Measurements from ENCODE around the gene RNF150.

- TF ChIP-seq, protein P1, sequence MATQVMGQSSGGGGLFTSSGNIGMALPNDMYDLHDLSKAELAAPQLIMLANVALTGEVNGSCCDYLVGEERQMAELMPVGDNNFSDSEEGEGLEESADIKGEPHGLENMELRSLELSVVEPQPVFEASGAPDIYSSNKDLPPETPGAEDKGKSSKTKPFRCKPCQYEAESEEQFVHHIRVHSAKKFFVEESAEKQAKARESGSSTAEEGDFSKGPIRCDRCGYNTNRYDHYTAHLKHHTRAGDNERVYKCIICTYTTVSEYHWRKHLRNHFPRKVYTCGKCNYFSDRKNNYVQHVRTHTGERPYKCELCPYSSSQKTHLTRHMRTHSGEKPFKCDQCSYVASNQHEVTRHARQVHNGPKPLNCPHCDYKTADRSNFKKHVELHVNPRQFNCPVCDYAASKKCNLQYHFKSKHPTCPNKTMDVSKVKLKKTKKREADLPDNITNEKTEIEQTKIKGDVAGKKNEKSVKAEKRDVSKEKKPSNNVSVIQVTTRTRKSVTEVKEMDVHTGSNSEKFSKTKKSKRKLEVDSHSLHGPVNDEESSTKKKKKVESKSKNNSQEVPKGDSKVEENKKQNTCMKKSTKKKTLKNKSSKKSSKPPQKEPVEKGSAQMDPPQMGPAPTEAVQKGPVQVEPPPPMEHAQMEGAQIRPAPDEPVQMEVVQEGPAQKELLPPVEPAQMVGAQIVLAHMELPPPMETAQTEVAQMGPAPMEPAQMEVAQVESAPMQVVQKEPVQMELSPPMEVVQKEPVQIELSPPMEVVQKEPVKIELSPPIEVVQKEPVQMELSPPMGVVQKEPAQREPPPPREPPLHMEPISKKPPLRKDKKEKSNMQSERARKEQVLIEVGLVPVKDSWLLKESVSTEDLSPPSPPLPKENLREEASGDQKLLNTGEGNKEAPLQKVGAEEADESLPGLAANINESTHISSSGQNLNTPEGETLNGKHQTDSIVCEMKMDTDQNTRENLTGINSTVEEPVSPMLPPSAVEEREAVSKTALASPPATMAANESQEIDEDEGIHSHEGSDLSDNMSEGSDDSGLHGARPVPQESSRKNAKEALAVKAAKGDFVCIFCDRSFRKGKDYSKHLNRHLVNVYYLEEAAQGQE (tag by site-specific recombination; IDR thresholded peaks at IDR 0.05): no peak
- TF ChIP-seq ZFP69B (tag by site-specific recombination; IDR thresholded peaks at IDR 0.05) (no peak), YY1 (tag by site-specific recombination; IDR thresholded peaks at IDR 0.05) (no peak), ZNF639 (tag by site-specific recombination; IDR thresholded peaks at IDR 0.05) (no peak), GLIS2 (tag by site-specific recombination; IDR thresholded peaks at IDR 0.05) (no peak)
- TF ChIP-seq, protein P2, sequence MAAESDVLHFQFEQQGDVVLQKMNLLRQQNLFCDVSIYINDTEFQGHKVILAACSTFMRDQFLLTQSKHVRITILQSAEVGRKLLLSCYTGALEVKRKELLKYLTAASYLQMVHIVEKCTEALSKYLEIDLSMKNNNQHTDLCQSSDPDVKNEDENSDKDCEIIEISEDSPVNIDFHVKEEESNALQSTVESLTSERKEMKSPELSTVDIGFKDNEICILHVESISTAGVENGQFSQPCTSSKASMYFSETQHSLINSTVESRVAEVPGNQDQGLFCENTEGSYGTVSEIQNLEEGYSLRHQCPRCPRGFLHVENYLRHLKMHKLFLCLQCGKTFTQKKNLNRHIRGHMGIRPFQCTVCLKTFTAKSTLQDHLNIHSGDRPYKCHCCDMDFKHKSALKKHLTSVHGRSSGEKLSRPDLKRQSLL (tag by site-specific recombination; IDR thresholded peaks at IDR 0.05): no peak
- TF ChIP-seq, protein P3, sequence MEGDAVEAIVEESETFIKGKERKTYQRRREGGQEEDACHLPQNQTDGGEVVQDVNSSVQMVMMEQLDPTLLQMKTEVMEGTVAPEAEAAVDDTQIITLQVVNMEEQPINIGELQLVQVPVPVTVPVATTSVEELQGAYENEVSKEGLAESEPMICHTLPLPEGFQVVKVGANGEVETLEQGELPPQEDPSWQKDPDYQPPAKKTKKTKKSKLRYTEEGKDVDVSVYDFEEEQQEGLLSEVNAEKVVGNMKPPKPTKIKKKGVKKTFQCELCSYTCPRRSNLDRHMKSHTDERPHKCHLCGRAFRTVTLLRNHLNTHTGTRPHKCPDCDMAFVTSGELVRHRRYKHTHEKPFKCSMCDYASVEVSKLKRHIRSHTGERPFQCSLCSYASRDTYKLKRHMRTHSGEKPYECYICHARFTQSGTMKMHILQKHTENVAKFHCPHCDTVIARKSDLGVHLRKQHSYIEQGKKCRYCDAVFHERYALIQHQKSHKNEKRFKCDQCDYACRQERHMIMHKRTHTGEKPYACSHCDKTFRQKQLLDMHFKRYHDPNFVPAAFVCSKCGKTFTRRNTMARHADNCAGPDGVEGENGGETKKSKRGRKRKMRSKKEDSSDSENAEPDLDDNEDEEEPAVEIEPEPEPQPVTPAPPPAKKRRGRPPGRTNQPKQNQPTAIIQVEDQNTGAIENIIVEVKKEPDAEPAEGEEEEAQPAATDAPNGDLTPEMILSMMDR (tag by site-specific recombination; IDR thresholded peaks at IDR 0.05): no peak
Observed at GRCh38 chr4:141009931-141010330, 123.3 kb downstream of the RNF150 start.
